HG03280 (cell line): Measurements from ENCODE around the gene PTDSS2.
"Not testable (repeated sequence)": the region's sequence is repeated elsewhere in the genome, so short reads cannot be mapped to it uniquely, and the experiment has no call there.

ENCODE experiments used
- ATAC-seq: cut with Tn5 transposase; IDR thresholded peaks from one replicate; pipeline ENCODE4 v1.9.1; 2021; ENCODE audit warnings: mild to moderate bottlenecking, moderate library complexity; ENCODE audit not compliant: unreplicated experiment

Gene PTDSS2

GRCh38 chr11:449889-450808 is at the start of gene PTDSS2:
Gene PTDSS2, plus strand, starts transcription at chr11:450279. Its CDS starts 177 bp downstream, at chr11:450456.
- ATAC-seq = peak; percentile 73

GRCh38 chr11:401196-401595 is 48.9 kb upstream of the PTDSS2 start:
- ATAC-seq = not testable (repeated sequence)

GRCh38 chr11:403021-403760 is 46.9 kb upstream of the PTDSS2 start:
- no peak for ATAC-seq

- no peak for ATAC-seq
Measured at GRCh38 chr11:403761-404431, 46.2 kb upstream of the PTDSS2 start.

- no peak for ATAC-seq
Measured at GRCh38 chr11:404551-405264, 45.4 kb upstream of the PTDSS2 start.

GRCh38 chr11:405323-405953 is 44.6 kb upstream of the PTDSS2 start:
- no peak for ATAC-seq

- ATAC-seq = peak; percentile 6
Measured at GRCh38 chr11:405954-406795, 43.9 kb upstream of the PTDSS2 start.

- peak; percentile 69 for ATAC-seq
Measured at GRCh38 chr11:406796-407650, 43.1 kb upstream of the PTDSS2 start.

- no peak for ATAC-seq
Measured at GRCh38 chr11:407651-408123, 42.4 kb upstream of the PTDSS2 start.

- no peak for ATAC-seq
Measured at GRCh38 chr11:408154-409007, 41.7 kb upstream of the PTDSS2 start.

GRCh38 chr11:409008-409599 is 41.0 kb upstream of the PTDSS2 start:
- no peak for ATAC-seq

- no peak for ATAC-seq
Measured at GRCh38 chr11:409600-410483, 40.2 kb upstream of the PTDSS2 start.

- ATAC-seq = not testable (repeated sequence)
Measured at GRCh38 chr11:410711-411110, 39.4 kb upstream of the PTDSS2 start.

GRCh38 chr11:411520-411919 is 38.6 kb upstream of the PTDSS2 start:
- ATAC-seq = not testable (repeated sequence)

- ATAC-seq = no peak
Measured at GRCh38 chr11:412641-413119, 37.4 kb upstream of the PTDSS2 start.
